HG03196 (cell line): ENCODE measurements around the gene PAPSS2.
"Not testable (repeated sequence)": the region's sequence is repeated elsewhere in the genome, so short reads cannot be mapped to it uniquely, and the experiment has no call there.

Source experiments
- ATAC-seq: cut with Tn5 transposase; IDR thresholded peaks from one replicate; pipeline ENCODE4 v1.9.1; 2021; ENCODE audit not compliant: unreplicated experiment

PAPSS2 gene

GRCh38 chr10:87642486-87642885, 17.2 kb upstream of the PAPSS2 start:
- ATAC-seq, result no peak

- no peak for ATAC-seq
Measured at GRCh38 chr10:87642988-87643387, 16.7 kb upstream of the PAPSS2 start.

- no peak for ATAC-seq
Measured at GRCh38 chr10:87643920-87644319, 15.8 kb upstream of the PAPSS2 start.

- ATAC-seq, result not testable (repeated sequence)
Measured at GRCh38 chr10:87644500-87644899, 15.2 kb upstream of the PAPSS2 start.

GRCh38 chr10:87646192-87646909, 13.3 kb upstream of the PAPSS2 start:
- ATAC-seq, result no peak

GRCh38 chr10:87646935-87647334, 12.7 kb upstream of the PAPSS2 start:
- ATAC-seq, result no peak

GRCh38 chr10:87650838-87651589, 8.7 kb upstream of the PAPSS2 start:
- ATAC-seq, result no peak

GRCh38 chr10:87651801-87652200, 7.9 kb upstream of the PAPSS2 start:
- no peak for ATAC-seq

- ATAC-seq, result no peak
Measured at GRCh38 chr10:87652261-87652660, 7.4 kb upstream of the PAPSS2 start.

- no peak for ATAC-seq
Measured at GRCh38 chr10:87654212-87654611, 5.5 kb upstream of the PAPSS2 start.

GRCh38 chr10:87656431-87657072, 3.1 kb upstream of the PAPSS2 start:
- no peak for ATAC-seq

GRCh38 chr10:87657371-87657770, 2.3 kb upstream of the PAPSS2 start:
- ATAC-seq, result no peak

- ATAC-seq, result no peak
Measured at GRCh38 chr10:87658321-87658795, 1.3 kb upstream of the PAPSS2 start.

- ATAC-seq, result no peak
Measured at GRCh38 chr10:87658858-87659555, 671 bp upstream of the PAPSS2 start.

- ATAC-seq, result no peak
Measured at GRCh38 chr10:87660484-87661133, 931 bp downstream of the PAPSS2 start.

- ATAC-seq, result no peak
Measured at GRCh38 chr10:87661861-87662785, 2.4 kb downstream of the PAPSS2 start.

GRCh38 chr10:87664276-87664701, 4.6 kb downstream of the PAPSS2 start:
- no peak for ATAC-seq

- ATAC-seq, result no peak
Measured at GRCh38 chr10:87667493-87667892, 7.8 kb downstream of the PAPSS2 start.

GRCh38 chr10:87668324-87669074, 8.8 kb downstream of the PAPSS2 start:
- ATAC-seq, result no peak
